ENCODE results near the gene MRC2.

The MRC2 gene

DNA sequence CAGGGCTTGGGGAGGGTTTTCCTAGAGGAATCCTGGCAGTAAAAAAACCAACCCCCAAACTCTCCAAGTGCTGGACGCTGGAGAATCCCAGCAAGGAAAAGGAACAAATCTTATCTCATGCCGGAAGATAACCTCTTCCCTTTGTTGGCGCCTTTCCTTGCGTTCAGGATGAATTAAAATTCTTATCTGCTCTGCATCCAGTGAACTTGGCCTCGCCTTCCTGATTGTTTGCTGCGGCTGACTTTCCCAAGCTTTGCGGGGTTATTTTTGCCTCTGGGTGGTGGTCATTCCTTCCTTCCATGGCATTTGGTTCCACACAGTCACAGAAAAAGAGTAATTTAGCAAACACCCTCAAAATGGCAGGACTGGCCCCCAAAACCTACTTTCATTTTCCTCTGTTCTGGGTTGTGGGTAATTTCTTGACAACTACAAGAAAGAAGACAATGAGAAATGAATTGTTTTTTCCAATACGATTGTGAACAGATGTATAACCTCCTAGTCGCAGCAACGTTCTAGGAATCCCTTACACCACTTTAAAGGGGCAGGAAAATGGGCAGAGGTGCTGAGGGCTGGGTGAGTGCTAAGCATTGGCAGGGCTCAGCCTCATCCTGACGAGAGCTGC is 77.8 kb downstream of the MRC2 start:
- DNase-seq, result no peak

DNA sequence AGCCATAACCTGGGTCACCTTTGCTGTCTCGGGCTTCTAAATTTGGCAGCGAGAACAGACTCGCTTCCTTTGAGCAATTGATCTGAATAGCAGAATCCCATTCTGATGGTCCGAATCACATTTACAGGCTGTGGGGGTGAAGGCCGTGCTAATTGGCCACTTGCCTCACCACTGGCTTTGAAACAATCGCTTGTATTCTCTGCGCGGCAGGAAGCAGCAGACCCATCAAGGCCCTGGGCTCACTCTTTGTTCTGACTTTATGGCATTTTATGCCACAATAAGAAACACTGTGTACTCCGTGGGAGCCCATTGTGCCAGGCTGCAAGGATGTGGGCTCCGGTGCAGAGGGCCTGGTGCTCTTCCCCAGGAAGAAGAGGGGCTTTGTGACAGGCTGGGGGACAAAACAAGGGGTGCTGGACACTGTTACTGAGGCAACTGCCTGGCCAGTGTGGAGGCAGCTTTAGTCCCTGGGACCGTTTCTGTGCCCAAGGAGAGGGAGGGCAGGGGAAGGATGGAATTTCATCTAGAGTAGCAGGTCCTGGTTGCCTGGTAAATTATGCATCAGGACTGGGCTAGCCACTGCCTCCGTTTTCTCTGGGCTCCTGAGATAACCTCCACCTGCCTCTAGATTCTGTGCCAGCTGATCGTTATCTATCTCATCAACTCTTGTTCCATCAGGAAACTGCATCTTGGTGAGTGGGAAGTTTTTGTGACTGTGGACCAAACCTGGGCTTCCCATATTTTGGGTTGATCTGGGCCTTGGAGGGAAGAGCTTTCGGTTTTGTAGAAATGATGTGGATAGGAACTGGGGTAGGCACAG is 78.5 kb downstream of the MRC2 start:
- no peak for DNase-seq

DNA sequence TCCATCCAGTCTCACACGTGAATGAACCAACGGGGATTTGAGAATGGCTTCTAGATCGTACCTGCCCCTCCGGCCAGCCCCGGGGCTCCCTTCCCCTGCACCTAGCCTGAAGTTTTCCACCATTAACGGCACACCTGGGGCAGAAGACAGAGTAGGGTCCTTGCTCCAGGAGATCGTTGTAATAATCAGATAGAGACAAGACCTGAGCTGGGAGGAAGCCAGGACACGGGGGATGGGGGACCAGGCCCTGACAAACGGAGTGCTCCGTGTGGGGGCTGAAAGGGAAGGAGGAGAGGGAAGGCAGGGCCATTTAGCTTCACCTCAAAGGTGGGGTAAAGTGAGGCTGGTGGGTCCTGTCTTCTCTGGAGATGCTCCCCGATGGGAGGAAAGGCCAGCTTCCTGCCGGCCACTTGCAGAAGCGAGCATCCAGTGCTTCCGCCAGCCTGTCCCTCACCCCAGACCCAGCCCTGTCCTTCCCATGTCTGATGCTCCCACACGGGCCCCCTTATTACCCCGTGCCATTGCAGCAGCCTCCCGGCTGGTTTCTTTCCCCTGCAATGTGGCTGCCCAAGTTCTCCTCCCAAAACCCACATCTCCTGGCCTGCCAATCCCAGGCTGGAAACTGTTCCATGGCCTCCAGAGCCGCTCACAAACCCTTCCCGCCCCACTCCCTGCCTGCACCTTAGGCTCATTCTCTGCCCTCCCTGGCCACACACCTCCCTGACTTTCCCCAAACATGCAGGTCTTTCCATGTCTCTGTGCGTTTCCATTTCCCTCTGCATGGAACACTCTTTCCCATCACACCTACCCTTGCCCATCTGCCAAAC is 79.3 kb downstream of the MRC2 start:
- no peak for DNase-seq

DNA sequence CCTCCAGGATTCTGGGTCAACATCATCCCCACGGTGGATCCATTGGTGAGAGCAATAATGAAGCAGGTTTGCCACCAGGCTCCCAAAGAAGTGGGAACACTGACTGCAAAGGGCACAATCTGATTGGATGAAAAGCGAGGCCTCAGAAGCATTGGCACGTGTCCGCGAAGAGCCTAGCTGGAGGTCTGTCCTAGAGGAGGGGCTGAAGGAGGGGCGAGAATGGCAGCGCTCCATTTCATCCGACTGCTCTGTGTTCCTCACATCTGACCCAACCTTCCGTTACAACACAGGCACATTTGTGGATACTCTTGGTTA is 79.9 kb downstream of the MRC2 start:
- DNase-seq, result no peak

DNA sequence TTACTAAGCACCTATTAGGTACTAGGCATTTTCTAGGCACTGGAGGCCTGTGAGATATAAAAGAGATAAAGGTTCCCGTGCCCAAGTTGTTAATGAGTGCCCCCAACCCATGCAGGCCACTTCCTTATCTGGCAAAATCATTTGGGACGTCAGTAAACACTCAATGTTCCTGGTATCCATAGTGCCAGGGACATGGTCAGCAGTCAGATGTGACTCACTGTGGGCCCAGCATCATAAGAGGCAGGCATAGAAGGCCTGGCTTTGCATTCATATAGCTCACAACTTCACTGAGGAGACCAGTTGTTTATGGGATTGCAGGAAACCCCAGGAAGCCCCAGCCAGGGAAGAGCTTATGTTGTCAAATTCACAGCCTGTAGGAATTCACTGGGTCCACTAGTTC is 81.1 kb downstream of the MRC2 start:
- no peak for DNase-seq

DNA sequence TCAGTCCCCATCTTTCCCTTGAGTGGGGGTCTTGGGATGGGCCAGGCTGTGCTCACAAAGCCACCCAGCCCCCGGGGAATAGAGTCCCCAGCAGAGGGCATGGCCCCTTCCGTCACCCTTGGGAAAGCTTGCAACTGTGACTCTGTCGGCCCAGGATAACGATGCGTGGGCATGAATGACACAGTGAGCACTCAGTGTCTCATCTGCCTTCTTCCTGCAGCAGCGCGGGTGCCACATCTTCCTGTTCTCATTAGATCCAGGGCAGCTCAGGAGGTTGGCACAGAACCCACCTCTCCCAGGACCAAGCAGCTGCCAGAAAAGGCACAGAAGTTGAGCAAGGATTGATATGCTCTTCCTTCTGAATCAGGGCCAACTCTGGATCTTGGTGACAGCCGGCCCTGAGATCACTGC is 84.7 kb downstream of the MRC2 start:
- DNase-seq, result no peak

DNA sequence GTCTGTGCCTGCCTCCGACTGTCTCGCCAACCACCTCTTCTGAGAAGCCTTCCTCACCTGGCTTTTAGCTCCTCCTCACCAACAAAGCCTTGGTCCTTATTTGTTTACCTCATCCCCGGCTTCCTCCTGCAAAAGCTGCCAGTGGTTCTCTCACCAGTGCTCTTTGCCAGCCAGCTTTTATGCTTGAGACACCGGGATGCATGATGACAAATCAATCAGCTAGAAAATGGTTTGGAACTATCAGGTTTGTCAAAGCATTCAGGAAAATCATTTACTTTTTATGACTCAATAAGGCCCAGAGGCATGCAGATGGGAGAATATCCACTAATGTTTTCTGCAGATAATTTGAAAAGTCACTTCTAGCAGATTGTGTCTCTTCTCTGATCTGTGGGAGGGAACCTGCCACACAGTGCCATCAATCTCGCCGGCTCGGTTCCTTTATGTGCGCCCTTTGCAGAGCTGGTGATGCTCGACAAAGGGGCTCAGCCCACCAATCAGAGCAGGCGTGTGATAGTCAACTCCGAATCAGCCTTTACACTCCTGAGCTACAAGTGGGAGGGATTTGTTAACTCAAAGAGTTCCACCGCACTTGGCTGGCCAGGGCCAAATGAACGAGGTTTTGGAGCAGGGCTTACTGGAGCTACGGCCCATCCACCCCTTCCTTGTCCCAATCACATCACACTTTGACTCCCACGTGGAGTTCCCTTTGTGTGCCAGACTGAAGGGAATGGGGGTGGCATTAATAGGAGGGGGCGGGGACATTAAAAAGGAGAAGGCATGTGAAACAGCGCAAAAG is 85.8 kb downstream of the MRC2 start:
- no peak for DNase-seq

DNA sequence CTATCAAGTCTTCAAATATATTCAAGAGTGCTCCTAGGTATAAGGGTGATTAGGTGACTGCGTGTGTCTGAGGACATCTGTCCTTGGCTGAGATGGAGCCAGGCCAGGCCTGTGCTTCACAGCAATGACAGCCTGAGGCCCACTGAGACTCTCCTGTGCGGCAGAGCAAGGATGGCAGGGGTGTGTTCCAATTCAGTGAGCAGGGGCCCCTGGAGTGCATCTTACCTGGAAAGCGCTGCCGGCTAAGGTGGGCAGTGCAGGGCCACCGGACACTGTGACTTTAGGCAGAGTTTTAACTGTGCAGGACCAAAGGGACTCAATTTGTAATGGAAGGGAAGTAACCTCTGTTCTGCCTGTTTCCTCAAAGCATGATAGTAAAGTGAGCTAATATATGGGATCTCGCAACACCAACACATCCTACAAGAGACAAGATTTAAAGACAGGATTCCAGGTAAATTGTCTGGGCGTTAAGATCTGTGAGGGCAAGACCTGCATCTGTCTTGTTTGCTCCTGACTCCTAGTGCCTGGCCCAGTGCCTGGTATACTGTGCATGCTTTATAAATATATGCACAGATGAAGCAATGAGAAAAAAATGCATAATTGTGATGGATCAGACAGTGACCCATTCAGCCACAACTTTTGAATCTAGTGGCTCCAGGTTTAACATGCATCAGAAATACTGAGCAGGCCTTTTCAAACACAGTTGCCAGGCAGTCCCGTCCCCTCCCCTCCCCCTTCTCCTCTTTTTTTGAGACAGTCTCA is 86.7 kb downstream of the MRC2 start:
- DNase-seq, result no peak

DNA sequence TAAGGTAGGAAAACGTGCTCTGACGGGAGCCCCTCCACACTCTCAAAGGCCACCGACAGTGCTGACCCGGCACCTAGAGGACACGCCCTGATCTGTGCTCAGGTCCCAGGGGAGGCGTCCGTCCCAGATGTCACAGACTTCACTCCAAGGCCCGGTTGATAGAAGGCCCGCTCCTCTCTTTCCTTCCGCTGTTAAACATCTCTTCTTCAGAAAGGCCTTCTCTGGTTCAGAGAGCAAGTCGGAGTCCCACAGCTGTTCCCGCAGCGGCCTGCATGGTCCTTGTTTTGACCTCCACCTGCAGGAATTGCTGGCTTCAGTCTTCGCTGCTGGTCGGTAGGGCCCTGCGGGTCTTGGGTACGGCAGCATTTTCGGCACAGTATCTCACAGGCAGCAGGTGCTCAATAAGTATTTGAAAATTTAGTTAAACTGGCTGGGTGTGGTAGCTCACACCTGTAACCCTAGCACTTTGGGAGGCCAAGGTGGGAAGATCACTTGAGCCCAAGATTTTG is 88.5 kb downstream of the MRC2 start:
- DNase-seq, result no peak

DNA sequence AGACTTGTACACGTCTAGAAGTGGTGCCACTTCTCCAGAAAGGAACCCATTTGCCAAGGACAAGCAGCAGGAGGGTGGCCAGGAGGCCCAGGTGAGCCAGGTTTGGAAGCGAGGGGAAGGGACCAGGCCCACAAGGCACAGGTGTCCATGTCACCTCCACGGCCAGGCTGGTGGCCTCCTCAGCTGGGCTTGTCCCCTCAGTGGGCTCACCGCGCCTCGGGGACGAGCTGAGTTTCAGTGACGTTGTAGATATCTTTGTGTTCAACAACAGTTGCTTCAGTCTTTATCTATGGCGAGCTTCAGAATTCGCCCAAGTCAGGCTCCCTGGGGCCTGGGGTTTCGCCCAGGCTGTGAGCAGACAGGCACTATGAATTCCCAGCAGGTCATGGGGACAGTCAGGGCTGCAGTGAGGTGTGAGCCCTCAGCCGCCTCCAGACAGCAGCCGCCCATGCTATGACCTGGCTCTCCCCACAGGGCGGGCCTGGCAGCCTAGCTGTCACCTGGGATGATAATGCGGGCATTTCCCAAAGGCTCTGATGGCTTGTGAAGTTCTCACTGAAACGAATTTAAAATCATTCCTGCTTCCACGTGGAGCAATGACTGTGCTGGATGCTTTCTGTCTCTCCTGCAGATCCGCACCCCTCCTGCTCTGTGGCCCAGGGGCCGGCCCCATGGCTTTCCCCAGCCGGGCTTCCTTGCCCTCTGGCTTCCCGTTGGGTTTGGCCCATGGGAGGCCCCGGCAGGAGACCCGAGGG is 89.5 kb downstream of the MRC2 start:
- no peak for DNase-seq

DNA sequence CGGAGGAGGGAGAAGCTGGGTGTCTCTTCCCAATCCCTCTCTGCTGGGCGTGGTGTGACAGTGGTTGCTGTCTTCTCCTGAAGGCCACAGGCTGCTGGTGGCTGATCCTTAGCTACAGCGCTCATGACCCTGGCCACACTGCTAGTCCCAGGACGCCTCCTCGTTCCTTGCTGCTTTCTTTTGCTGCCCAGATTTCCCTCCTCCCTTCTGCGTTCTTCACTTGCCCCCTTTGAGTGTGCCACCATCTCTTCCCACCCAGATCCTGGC is 90.1 kb downstream of the MRC2 start:
- DNase-seq, result no peak

DNA sequence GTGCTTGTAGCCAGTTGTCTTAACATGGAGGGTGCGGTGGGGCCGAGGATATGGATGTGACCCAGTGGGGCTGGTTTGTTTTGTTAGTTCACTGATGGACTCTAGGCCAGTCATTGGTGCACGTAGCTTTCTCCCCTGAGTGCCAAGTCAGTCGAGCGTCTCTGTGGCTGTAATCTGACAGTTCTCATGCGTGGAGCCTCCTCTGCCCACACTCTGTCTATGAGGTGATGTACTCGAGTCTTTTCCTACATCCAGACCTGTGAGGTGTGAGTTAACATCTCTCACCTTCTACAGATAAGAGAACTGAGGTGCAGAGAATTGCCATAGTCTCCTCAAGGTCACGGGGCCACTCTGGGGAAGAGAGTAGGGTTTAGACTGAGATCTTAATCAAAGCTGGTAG is 90.4 kb downstream of the MRC2 start:
- no peak for DNase-seq

DNA sequence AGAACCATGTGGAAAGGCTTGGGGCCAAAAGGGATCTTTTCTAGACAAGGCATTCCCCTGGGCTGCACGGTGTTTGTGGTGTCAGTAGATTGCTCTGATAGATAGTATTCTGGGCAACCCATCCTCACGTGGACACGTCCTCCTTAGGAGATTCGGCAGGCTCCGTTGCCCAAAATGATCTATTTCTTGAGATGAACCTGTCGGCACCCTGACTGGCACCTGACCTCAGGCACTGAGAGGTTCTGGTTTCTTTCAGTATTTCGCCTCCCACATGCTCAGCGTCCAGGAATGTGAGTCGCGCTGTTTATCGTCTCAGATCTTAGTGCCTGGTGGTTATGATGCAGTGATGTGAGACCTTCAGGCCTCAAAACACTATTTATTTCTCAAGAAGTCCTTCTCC is 91.0 kb downstream of the MRC2 start:
- no peak for DNase-seq

DNA sequence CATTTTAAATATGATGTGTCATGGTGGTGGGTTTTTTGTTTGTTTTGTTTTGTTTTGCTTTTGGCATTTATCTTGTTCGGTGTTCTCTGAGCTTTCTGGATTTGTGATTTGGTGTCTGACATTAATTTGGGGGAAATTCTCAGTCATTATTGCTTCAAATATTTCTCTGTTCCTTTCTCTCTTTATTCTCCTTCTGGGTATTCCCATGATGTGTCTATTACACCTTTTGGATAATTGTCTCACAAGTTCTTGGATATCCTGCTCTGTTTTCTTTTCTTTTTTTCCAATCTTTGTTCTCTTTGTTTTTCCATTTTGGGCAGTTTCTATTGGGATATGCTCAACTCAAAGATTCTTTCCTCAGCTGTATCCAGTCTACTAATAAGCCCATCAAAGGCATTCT is 92.1 kb downstream of the MRC2 start:
- DNase-seq, result no peak

DNA sequence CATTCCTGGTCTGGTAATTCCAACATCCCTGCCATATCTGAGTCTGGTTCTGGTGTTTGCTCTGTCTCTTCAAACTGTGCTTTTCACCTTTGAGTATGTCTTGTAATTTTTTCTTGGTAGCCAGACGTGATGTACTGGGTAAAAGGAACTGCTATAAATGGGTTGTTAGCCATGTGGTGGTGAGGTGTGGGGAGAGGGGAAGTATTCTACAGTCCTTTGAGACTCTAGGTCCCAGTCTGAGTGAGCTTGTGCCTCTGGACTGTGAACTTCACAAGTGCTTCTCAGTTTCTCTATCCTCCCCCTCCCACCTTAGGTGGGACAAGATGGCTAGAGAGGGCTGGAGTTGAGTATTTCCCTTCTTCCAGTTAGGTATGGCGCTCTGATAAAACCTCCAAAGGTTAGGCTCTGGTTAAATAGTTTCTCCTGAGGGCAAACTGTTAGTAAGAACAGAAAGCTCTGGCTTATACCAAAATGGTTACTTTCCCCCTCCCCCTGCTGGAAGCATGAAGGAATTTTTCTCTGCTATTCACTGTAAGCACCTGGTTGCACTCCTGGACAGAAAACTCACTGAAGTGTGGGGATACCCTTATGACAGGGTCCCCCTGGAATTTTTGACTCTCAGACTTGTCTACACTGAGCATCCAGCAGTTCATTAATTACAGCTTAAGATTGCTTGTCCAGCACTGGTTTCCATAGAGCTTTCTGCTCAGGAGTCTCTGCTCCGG is 92.8 kb downstream of the MRC2 start:
- DNase-seq, result no peak

DNA sequence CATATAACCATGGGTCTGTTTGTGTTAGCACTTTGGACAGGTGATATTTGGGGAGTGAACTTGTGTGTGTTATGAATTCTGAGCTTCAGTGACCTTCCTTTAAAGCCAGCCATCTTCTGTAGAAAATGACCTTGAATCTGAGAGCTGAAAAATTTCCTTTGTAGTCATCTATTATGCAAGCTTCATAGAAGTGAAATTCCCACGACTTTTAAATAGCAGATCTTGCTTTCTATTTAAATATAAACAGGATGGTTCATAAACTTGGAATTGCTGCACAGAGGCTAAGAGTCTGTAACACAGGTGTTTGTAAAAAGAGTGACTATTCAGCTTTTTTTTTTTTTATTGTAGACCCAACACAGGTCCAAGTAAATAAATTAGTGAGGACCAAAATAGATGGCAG is 95.2 kb downstream of the MRC2 start:
- no peak for DNase-seq

DNA sequence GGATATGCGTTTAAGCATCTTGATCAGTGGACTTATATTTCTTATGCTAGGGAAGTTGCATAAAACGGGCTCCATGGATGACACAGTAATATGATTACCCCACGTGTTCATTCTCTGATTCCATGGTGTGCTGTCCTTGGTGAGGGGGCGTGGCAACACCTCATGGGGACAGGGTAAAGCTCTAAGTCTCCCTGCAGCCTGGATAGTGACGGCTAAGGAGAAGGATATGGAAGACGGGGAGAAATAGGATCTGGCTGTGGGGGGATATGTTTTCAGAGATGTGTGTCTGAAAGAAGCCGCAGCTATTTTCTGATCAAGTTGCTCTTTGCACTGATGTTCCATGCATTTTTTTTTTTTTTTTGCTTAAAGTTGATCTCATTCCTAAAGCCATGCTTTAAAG is 96.4 kb downstream of the MRC2 start:
- peak; percentile 30 for DNase-seq

DNA sequence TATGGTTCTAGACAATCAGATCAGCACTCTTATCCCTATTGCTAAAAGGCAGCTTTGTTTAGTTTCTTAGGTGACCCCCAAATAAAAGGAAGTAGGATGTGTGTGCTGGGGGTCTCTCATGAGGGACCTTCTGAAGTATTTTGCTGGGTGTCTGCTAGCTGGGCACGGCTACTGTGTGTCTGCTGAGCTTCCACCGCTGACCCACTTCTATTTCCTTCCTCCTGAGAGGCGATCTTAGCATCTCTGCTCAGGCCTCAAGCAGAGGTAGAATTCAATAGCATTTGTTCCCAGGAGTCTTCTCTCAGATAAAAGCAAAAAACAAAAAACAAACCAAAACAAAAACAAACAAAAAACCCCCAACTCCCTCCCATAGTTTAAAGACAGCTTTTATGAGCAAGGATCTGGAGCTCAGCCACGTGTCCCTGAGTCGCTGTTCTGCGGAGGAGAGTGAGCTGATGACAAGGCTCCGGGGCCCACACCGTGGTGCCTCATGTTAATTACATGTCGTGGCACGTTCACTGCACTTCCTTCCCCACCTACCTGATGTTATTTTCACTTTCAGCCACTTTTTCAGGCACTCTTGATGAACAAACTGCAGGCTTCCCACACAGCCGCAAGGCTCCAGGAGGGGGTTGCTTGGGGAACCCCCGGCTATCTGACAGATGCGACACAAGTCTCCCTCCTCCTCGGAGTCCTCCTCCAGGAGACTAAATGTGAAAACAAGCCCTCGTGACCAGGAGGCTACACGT is 97.1 kb downstream of the MRC2 start:
- no peak for DNase-seq

DNA sequence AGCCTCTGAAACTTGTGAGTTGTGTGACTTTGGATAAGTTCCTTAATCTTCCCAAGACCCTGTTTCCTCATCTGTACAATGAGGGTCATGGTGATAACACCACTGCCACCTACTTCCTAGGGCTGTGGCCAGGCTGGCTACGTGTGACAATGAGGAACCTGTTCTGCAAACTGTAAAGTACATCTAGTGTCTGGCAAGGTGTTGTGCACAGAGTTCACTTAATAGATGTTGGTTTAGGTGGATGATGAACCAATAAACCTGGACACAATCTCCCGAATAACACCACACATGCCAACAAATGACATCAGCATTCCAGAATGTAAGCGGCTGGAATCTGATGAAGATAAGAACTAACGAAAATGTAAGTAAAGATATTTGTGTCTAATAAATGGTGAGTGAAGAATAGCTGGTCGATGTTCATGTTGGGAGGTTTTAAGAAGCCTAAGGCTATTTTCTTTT is 98.3 kb downstream of the MRC2 start:
- no peak for DNase-seq

Data from NCI-H2029 (cell line).